Nephron (organoid): ENCODE data around the gene KNL1.
A peak's percentile ranks its signal among the peaks of the same experiment; 100 is the strongest.

Source experiments
- H3K27ac Mint-ChIP-seq, 3 experiments: 2 replicates each; pipeline ENCODE4 v1.8.0; 2020; ENCODE audit warnings: mixed read lengths in 3 of 3, mild to moderate bottlenecking in 2 of 3, moderate library complexity in 1 of 3
- H3K27me3 Mint-ChIP-seq: 2 replicates; pipeline ENCODE4 v1.8.0; 2021; ENCODE audit warnings: low read depth, mild to moderate bottlenecking, moderate library complexity, mixed read lengths
- H3K36me3 Mint-ChIP-seq: 2 replicates; pipeline ENCODE4 v1.8.0; 2020; ENCODE audit warnings: low read depth, mixed read lengths
- H3K4me1 Mint-ChIP-seq: 2 replicates; pipeline ENCODE4 v1.8.0; 2020; ENCODE audit warnings: mixed read lengths
- H3K4me3 Mint-ChIP-seq, 3 experiments: 2 replicates each; pipeline ENCODE4 v1.8.0; 2020; ENCODE audit warnings: mild to moderate bottlenecking in 3 of 3, mixed read lengths in 3 of 3, moderate library complexity in 2 of 3
- H3K9me3 Mint-ChIP-seq: 2 replicates; pipeline ENCODE4 v1.8.0; 2020; ENCODE audit warnings: mixed read lengths
- CTCF ChIP-seq, 3 experiments: fragments of 200-600 bp; sonication (generic); IDR thresholded peaks; one replicate each; pipeline ENCODE4 v1.5.0; 2021; ENCODE audit warnings: antibody characterized with exemption in 3 of 3; ENCODE audit not compliant: unreplicated experiment in 3 of 3

Gene KNL1, protein sequence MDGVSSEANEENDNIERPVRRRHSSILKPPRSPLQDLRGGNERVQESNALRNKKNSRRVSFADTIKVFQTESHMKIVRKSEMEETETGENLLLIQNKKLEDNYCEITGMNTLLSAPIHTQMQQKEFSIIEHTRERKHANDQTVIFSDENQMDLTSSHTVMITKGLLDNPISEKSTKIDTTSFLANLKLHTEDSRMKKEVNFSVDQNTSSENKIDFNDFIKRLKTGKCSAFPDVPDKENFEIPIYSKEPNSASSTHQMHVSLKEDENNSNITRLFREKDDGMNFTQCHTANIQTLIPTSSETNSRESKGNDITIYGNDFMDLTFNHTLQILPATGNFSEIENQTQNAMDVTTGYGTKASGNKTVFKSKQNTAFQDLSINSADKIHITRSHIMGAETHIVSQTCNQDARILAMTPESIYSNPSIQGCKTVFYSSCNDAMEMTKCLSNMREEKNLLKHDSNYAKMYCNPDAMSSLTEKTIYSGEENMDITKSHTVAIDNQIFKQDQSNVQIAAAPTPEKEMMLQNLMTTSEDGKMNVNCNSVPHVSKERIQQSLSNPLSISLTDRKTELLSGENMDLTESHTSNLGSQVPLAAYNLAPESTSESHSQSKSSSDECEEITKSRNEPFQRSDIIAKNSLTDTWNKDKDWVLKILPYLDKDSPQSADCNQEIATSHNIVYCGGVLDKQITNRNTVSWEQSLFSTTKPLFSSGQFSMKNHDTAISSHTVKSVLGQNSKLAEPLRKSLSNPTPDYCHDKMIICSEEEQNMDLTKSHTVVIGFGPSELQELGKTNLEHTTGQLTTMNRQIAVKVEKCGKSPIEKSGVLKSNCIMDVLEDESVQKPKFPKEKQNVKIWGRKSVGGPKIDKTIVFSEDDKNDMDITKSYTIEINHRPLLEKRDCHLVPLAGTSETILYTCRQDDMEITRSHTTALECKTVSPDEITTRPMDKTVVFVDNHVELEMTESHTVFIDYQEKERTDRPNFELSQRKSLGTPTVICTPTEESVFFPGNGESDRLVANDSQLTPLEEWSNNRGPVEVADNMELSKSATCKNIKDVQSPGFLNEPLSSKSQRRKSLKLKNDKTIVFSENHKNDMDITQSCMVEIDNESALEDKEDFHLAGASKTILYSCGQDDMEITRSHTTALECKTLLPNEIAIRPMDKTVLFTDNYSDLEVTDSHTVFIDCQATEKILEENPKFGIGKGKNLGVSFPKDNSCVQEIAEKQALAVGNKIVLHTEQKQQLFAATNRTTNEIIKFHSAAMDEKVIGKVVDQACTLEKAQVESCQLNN (N-terminal part only)

GRCh38 chr15:40593588-40594428 is at the start of gene KNL1:
TSS of gene KNL1 (plus strand) at chr15:40594249. CDS start at chr15:40602932, 8,683 bp downstream.
- Mint-ChIP-seq H3K27ac (peak within 1 kb of the TSS; percentile 99), H3K4me1 (peaks cover 13% of the 10 kb centered on the region), H3K27me3 (peaks cover 4% of the 10 kb centered on the region), H3K4me3 (peak within 1 kb of the TSS; percentile 93 to 96 (median 95)), H3K36me3 (no peaks in the 10 kb centered on the region), H3K9me3 (no peaks in the 10 kb centered on the region)
- TF ChIP-seq CTCF (IDR thresholded peaks at IDR 0.05; ENCODE audit: unreplicated experiment in 3 of 3) = no peak

DNA sequence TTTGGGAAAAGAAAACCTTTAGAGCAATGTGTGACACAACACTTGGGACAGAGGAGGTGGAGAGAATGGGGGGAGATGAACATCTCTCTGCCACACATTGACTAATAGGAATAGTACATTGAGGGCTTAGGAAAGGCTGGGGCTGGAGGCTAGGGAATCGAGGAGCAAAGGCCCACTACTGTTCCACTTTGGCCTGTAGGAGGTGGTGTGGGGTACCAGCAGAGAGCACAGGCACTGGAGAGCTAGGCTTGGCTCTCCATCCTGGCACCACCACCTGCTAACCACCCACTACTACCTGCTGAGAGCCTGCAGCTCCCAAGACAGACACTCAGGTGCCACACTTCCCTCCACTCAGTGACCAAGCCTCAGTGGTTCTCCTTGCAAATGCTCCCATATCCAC is 48.6 kb upstream of the KNL1 start:
- peaks cover 15% of the 10 kb centered on the region for H3K4me1 Mint-ChIP-seq
- no peak overlapping the region for H3K4me3 Mint-ChIP-seq
- peaks cover 18% of the 10 kb centered on the region for H3K36me3 Mint-ChIP-seq
- TF ChIP-seq CTCF (IDR thresholded peaks at IDR 0.05; ENCODE audit: unreplicated experiment in 3 of 3) = no peak
- H3K9me3 Mint-ChIP-seq = no peaks in the 10 kb centered on the region
- H3K27me3 Mint-ChIP-seq = no peaks in the 10 kb centered on the region
- H3K27ac Mint-ChIP-seq = no peak overlapping the region

DNA sequence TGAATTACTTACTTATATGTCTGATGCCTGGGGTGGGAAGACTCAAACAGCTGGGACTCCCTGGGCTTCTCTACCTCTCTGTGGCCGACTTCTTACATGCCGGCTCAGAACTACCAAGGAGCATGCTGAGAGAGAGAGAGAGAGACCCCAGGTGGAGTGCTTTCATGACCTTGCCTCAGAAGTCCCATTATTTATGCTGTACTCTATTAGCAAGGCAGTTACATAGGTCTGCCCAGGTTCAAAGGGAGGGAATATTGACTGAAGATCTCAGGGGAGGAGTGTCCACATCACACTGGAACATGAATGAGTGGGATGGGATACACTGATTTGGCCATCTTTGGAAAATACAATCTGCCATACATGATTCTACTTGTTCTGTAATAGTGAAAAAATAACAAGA is 45.4 kb upstream of the KNL1 start:
- Mint-ChIP-seq H3K9me3 (no peaks in the 10 kb centered on the region), H3K27me3 (peaks cover 2% of the 10 kb centered on the region), H3K4me1 (peaks cover 23% of the 10 kb centered on the region), H3K27ac (no peak overlapping the region), H3K36me3 (peaks cover 30% of the 10 kb centered on the region), H3K4me3 (no peak overlapping the region)
- no peak for TF ChIP-seq CTCF (IDR thresholded peaks at IDR 0.05; ENCODE audit: unreplicated experiment in 3 of 3)

- H3K36me3 Mint-ChIP-seq = peaks cover 39% of the 10 kb centered on the region
- no peak overlapping the region for H3K27ac Mint-ChIP-seq
- H3K4me1 Mint-ChIP-seq = peaks cover 35% of the 10 kb centered on the region
- TF ChIP-seq CTCF (IDR thresholded peaks at IDR 0.05; ENCODE audit: unreplicated experiment in 3 of 3) = no peak
- peaks cover 5% of the 10 kb centered on the region for H3K27me3 Mint-ChIP-seq
- no peak overlapping the region for H3K4me3 Mint-ChIP-seq
- H3K9me3 Mint-ChIP-seq = no peaks in the 10 kb centered on the region
Observed at GRCh38 chr15:40549894-40550293, 44.2 kb upstream of the KNL1 start.
